HG02884 (cell line): ENCODE measurements around the gene PPP2R5D.
A peak's percentile ranks its signal among the peaks of the same experiment; 100 is the strongest.

ENCODE experiments used
- ATAC-seq: cut with Tn5 transposase; IDR thresholded peaks from one replicate; pipeline ENCODE4 v1.9.1; 2021; ENCODE audit warnings: mild to moderate bottlenecking, moderate library complexity; ENCODE audit not compliant: unreplicated experiment

PPP2R5D gene

GRCh38 chr6:42963179-42963854, 21.1 kb upstream of the PPP2R5D start:
- ATAC-seq = no peak

- no peak for ATAC-seq
Measured at GRCh38 chr6:42963855-42964605, 20.3 kb upstream of the PPP2R5D start.

GRCh38 chr6:42966571-42966970, 17.8 kb upstream of the PPP2R5D start:
- no peak for ATAC-seq

GRCh38 chr6:42967228-42967627, 17.1 kb upstream of the PPP2R5D start:
- ATAC-seq = no peak

- no peak for ATAC-seq
Measured at GRCh38 chr6:42968126-42968701, 16.2 kb upstream of the PPP2R5D start.

- no peak for ATAC-seq
Measured at GRCh38 chr6:42968783-42969182, 15.6 kb upstream of the PPP2R5D start.

GRCh38 chr6:42969431-42969830, 14.9 kb upstream of the PPP2R5D start:
- no peak for ATAC-seq

GRCh38 chr6:42969934-42970333, 14.4 kb upstream of the PPP2R5D start:
- ATAC-seq = no peak

- no peak for ATAC-seq
Measured at GRCh38 chr6:42970871-42971612, 13.3 kb upstream of the PPP2R5D start.

GRCh38 chr6:42971746-42972327, 12.5 kb upstream of the PPP2R5D start:
- no peak for ATAC-seq

GRCh38 chr6:42973926-42974325, 10.4 kb upstream of the PPP2R5D start:
- ATAC-seq = no peak

GRCh38 chr6:42974919-42975505, 9.4 kb upstream of the PPP2R5D start:
- ATAC-seq = no peak

GRCh38 chr6:42978487-42978838, 5.9 kb upstream of the PPP2R5D start:
- ATAC-seq = peak; percentile 19

GRCh38 chr6:42978839-42979522, 5.4 kb upstream of the PPP2R5D start, which contains the start of gene PEX6:
Gene PEX6 (minus strand): TSS chr6:42979181. CDS start chr6:42979150, 31 bp downstream.
- ATAC-seq = peak; percentile 70

- no peak for ATAC-seq
Measured at GRCh38 chr6:42979523-42980177, 4.7 kb upstream of the PPP2R5D start.

GRCh38 chr6:42981836-42982235, 2.5 kb upstream of the PPP2R5D start:
- no peak for ATAC-seq

GRCh38 chr6:42984924-42985475, 630 bp downstream of the PPP2R5D start:
- no peak for ATAC-seq

- ATAC-seq = no peak
Measured at GRCh38 chr6:42987533-42988451, 3.4 kb downstream of the PPP2R5D start.
